GM18867 (cell line): ENCODE data around the gene CPD.
"Not testable (repeated sequence)": the region's sequence is repeated elsewhere in the genome, so short reads cannot be mapped to it uniquely, and the experiment has no call there.

Experiments
- ATAC-seq: cut with Tn5 transposase; IDR thresholded peaks from one replicate; pipeline ENCODE4 v1.9.1; 2021; ENCODE audit warnings: mild to moderate bottlenecking, moderate library complexity; ENCODE audit not compliant: unreplicated experiment

The CPD gene

GRCh38 chr17:30378825-30379302, at the start of gene CPD:
Gene CPD, plus strand, starts transcription at chr17:30378927. Its CDS starts 54 bp downstream, at chr17:30378981.
- peak; percentile 85 for ATAC-seq

GRCh38 chr17:30332057-30332542, 46.6 kb upstream of the CPD start:
- peak; percentile 63 for ATAC-seq

DNA sequence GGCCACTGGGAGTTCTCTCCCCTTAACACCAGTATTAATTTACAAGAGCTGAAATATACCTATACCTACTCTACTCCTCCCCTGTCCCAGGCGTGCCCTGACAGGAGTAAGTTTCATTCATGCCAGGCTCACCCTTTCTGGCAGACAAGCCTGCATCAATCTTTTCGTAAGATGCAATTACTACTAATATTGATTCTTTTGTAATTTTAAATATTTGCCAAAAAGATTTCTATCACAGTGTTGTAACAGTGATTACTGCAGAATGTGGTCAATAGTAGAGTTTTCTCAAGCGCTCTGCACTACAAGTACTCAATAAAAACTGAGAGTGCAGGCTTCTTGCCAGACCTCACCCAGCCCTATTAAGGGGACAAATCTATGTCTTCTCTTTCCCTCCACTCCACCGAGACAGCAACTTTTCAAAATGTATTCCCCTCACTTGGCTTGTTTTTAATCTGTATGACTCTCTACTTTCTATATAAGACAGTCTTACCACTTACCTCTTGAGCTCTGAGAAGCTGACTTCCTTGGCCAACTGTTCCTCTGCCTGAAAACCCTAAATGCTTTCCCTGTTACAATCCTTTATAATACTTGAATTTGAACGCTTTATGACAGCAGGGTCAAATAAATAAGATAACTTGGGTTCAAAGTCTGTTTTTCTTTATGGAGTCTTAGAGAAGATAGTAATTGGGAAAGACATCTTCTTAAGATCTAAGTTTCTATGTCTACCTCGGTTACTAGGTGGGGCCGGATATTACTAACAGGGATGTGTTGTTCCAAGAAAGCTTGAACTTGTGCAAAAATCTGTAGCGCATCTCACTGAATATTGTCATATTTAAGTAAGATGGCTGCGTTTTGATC, 45.0 kb upstream of the CPD start, which contains the start of gene TMIGD1:
Gene TMIGD1, minus strand, starts transcription at position 555 of the 858 bp plus-strand sequence. CDS start 1,924 bp downstream, outside the sequence.
- no peak for ATAC-seq

DNA sequence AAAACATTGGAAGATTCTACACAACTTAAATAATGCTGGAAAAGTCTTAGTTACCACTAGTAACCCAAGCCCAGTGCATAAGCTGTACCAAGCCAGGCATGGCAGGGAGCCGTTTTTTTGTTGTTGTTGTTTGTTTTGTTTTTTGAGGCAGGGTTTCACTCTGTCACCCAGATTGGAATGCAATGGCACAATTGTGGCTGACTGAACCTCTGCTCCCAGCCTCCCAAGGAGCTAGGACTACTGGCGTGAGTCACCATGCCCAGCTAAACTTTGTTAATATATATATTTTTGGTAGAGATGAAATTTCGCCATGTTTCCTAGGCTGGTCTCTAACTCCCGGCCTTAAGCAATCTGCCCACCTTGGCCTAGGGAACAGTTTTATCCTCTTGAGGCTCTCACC, 44.3 kb upstream of the CPD start:
- no peak for ATAC-seq

DNA sequence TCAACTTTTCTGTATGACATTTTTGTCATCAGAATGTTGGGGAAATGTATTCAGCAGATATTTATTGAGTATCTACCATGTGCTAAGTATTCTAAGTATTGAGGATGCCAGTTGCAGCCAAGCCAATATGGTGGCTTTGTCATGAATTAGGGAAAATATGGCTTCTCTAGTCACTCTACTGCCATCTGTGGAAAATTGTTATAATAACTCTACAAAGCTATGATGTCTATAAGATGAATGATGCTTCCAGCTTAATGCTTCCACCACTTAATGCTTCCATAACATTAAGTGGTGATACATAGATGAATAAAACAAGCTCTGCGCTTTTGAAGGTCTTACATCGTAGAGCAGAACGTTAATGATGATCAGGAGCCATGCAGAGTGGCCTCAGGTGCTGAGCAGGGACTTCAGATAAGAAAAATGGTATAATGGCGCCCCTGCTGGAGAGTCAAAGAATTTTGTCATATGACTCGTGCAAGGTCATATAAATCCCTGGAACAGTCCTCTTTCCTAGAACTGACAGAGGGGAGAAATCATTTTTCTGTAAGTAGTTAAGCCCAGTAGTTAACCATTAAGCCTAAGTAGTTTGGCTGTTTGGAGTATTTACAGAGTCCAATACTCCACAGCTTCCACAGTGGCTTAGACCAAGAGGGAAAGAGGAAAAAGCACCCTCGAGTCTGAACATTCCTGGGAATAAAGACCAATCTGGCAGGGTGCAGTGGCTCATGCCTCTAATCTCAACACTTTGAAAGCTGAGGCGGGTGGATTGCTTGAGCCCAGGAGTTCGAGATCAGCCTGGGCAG, 42.2 kb upstream of the CPD start:
- no peak for ATAC-seq

- ATAC-seq: no peak
Measured at GRCh38 chr17:30337393-30337999, 41.2 kb upstream of the CPD start.

GRCh38 chr17:30339086-30339485, 39.6 kb upstream of the CPD start:
- no peak for ATAC-seq

- no peak for ATAC-seq
Measured at GRCh38 chr17:30340801-30341356, 37.8 kb upstream of the CPD start.

DNA sequence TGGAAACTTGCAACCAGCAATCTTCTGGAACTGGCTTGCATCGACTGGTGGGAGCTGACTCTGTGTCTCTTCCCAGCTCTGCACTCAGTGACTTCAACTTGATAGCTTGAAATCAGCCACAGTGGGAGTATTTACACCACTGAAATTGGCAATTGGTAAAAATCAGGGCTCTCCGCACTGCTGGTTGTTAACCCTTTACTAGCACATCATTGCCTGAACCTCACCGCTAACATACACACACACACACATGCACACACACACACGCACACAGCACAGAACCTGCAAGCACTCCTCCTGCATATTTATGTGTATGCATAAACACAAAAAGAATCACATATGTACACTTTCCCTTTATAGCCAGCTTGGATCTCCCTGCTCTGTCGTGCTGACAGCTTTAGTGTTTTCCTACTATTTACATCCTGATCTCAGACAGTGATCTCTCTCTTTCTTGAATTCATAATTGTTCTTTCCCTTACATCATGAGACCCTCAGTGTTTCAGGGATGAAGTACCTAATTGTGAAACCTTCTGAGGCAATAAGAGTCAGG, 37.0 kb upstream of the CPD start:
- no peak for ATAC-seq

- ATAC-seq: not testable (repeated sequence)
Measured at GRCh38 chr17:30343244-30343643, 35.5 kb upstream of the CPD start.

- ATAC-seq: no peak
Measured at GRCh38 chr17:30343796-30344195, 34.9 kb upstream of the CPD start.

DNA sequence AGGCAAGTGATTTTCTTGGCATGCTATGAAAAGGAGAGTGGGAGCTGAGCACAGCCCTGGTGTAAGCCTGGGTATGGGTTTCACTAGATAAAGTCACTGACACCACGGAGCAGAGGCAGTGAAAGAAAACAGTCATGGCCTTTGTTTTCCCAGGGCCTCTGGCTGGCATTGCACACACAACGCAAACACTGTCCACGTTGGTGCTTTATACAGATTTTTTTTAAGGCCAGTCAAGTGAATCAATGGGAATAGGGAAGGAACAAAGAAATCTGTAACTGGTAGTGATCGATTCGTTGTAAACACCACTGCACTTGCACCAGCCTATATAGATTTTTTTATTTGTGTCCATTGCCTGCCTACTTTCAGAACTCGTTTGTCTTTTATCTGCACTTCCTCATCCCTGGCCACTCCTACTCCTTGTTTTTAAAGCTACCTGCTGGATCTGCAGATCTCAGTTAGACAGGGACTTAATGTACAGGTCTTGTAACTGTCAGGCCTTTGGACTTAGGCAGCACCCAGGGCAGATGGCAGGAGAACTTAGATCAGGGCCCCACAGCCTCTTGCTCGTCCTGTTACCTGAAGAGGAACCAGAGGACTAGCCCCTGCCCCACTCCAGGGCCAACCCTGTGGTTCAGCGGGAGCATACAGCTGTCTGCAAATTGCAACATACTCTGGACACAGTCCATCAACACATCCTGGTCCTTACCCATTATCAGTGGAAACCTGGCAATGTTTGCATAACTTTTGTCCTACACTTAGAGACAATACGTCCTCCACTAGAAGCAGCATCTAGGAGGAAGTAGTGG, 34.2 kb upstream of the CPD start:
- ATAC-seq: no peak

GRCh38 chr17:30345089-30345433, 33.7 kb upstream of the CPD start:
- no peak for ATAC-seq

- no peak for ATAC-seq
Measured at GRCh38 chr17:30345527-30346075, 33.1 kb upstream of the CPD start.

- no peak for ATAC-seq
Measured at GRCh38 chr17:30346221-30346795, 32.4 kb upstream of the CPD start.

GRCh38 chr17:30347488-30347887, 31.2 kb upstream of the CPD start:
- no peak for ATAC-seq

DNA sequence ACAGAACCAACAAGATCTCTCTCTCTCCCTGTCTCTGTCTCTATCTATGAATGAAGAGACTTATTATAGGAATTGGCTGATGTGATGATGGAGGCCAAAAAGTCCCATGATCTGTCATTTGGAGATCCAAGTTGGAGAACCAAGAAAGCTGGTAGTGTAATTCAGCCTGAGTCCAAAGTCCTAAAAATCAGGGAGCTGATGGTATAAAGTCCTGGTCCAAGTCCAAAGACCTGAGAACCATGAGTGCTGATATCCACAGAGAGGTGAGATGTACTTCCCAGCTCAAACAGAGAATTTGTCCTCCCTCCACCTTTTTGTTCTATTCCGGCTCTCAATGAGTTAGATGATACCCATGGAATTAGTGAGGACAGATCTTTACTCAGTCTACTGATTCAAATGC, 29.5 kb upstream of the CPD start:
- ATAC-seq: no peak

DNA sequence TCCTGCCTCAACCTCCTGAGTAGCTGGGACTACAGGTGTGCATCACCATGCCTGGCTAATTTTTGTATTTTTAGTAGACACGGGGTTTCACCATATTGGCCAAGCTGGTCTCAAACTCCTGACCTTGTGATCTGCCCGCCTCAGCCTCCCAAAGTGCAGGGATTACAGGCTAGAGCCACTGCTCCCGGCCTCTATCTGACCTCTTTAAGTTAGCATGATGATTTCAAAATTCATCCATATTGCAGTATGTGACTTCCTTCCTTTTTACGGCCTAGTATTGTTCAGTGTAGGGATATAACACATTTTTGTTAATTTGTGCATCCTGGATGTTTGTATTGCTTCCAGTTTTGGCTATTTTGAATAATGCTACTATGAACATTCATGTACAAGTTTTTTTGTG, 27.5 kb upstream of the CPD start:
- not testable (repeated sequence) for ATAC-seq

DNA sequence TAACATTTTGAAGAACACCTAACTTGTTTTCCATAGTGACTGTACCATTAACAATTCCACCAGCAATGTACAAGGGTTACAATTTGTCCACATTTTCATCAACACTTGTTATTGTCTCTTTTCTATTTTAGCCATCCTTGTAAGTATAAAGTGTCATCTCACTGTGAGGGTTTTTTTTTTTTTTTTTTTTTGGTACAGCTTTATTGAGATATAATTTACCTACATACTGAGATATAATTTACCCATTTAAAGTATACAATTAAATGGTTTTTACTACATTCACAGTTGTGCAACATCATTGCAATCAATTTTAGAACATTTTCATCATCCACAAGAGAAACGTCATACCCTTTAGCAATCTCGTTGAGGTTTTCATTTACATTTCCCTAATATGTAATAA, 27.0 kb upstream of the CPD start:
- no peak for ATAC-seq
